ENCODE measurements around the gene ZDHHC19. TPM values are rescaled to one million over a fixed set of nuclear protein-coding genes. Genes with fewer than 3 reads are reported as not detected.

The ZDHHC19 gene
- total RNA-seq, 6 experiments from 2014 or later: 0.18 to 5.8 (median 0.80) TPM

DNA sequence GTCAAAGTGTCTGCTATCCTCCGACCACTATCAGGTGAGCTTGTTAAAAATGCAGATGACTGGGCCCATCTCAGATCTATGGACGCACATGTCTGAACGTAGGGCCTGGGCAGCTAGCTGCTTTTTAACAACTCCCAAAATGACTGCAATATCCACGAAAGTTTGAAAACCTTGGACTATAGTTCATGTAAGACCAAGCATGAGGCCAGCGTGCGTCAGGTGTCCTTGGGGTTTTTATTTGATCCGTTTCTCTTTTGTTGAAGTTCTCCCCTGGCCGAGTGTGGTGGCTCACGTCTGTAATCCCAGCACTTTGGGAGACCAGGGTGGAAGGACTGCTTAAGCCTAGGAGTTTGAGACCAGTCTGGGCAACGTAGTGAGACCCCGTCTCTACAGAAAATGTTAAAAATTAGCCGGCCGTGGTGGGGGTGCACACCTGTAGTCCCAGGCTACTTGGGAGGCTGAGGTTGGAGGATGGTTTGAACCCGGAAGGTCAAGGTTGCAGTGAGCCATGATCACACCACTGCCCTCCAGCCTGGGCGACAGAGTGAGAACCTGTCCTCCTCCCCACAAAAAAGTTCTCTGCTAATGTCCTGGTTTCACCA, 14.7 kb upstream of the ZDHHC19 start:
- Histone ChIP-seq H3K27me3 (no peaks in the 10 kb centered on the region), H3K4me1 (no peaks in the 10 kb centered on the region), H3K4me3 (no peak overlapping the region), H3K36me3 (peaks cover 0 to 47% (median 10%) of the 10 kb centered on the region in 4 donors), H3K9me3 (no peaks in the 10 kb centered on the region), H3K27ac (no peak overlapping the region)
- TF ChIP-seq POLR2A (IDR thresholded peaks at IDR 0.05) (no peak), CTCF (IDR thresholded peaks at IDR 0.05) (no peak)
- ATAC-seq: no peak
- WGBS (ENCODE audit: insufficient coverage, low coverage, low lambda C conversion rate, missing lambda C conversion rate): 82% methylated on average over 11 of the region's 15 CpGs
- intact Hi-C loops (cut with DNase I): no loop called here
- no peak for DNase-seq

DNA sequence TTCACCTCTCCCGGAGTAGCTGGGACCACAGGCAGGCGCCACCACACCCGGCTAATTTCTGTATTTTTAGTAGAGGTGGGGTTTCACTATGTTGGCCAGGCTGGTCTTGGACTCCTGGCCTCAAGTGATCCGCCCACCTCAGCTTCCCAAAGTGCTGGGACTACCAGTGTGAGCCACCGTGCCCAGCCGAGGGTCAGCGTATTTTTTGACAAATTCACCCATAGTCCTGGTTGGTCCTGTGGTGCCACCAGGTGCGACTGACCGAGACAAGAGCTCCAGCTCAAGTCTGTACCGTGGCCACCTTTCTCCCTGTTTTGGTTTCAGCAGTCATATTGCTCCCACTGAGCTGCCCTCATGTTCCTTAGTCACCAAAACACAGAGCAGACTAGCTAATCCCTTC, 13.9 kb upstream of the ZDHHC19 start:
- H3K36me3 ChIP-seq: peaks cover 0 to 40% (median 9%) of the 10 kb centered on the region in 4 donors
- no peaks in the 10 kb centered on the region for H3K4me1 ChIP-seq
- WGBS (ENCODE audit: insufficient coverage, low coverage, low lambda C conversion rate, missing lambda C conversion rate): 95% methylated on average over 4 of the region's 10 CpGs
- ATAC-seq: no peak
- no peak overlapping the region for H3K27ac ChIP-seq
- H3K9me3 ChIP-seq: no peaks in the 10 kb centered on the region
- no peak for DNase-seq
- no peaks in the 10 kb centered on the region for H3K27me3 ChIP-seq
- TF ChIP-seq CTCF (IDR thresholded peaks at IDR 0.05): no peak
- TF ChIP-seq POLR2A (IDR thresholded peaks at IDR 0.05): no peak
- intact Hi-C loops (cut with DNase I): no loop called here
- no peak overlapping the region for H3K4me3 ChIP-seq

DNA sequence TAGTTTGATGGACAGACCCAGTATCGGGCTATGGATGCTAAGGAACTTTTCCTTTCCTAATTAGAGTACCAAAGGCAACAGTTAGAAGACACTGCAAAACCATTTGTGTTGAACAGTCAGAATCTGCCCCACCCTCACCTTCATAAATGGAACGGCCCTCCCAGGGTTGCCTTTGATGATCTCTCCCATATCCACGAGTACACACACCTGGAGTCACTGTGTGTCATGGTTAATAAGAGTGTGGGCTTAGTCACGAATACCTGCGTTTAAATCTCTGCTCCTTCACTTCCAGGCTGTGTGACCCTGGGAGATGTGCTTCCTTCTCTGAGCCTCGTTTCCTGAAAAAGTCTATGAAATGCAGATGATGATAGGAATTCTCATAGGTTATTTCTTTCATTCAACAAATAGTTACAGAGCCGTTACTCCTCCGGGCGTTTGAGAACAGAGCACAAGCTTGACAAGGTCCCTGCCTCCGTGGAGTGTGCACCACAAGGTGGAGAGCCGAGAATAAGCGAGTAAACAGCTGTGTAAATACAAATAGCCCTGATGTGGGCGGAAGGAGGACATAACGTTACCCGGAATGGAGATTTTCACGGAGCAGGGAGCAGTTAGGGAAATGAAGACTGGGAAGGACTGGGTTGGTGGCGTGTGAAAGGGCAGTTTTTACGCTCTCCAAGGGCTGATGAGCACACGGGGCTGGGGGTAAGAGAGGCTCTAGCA, 11.8 kb upstream of the ZDHHC19 start:
- Histone ChIP-seq H3K27me3 (no peaks in the 10 kb centered on the region), H3K4me1 (peaks cover 0 to 19% (median 3%) of the 10 kb centered on the region in 4 donors), H3K4me3 (no peak overlapping the region), H3K27ac (no peak overlapping the region), H3K36me3 (peaks cover 0 to 24% (median 7%) of the 10 kb centered on the region in 4 donors), H3K9me3 (no peaks in the 10 kb centered on the region)
- WGBS (ENCODE audit: insufficient coverage, low coverage, low lambda C conversion rate, missing lambda C conversion rate): 81% methylated on average over 19 of the region's 19 CpGs
- intact Hi-C loops (cut with DNase I): no loop called here
- no peak for ATAC-seq
- TF ChIP-seq CTCF (IDR thresholded peaks at IDR 0.05) (no peak), POLR2A (IDR thresholded peaks at IDR 0.05) (no peak)
- no peak for DNase-seq

- ATAC-seq (no peak), DNase-seq (no peak)
- intact Hi-C loops (cut with DNase I): no loop called here
- Histone ChIP-seq H3K9me3 (no peaks in the 10 kb centered on the region), H3K27me3 (no peaks in the 10 kb centered on the region), H3K4me1 (peaks cover 0 to 29% (median 9%) of the 10 kb centered on the region in 4 donors), H3K27ac (no peak overlapping the region), H3K36me3 (peaks cover 0 to 24% (median 4%) of the 10 kb centered on the region in 4 donors), H3K4me3 (no peak overlapping the region)
- no peak for TF ChIP-seq POLR2A (IDR thresholded peaks at IDR 0.05)
- no peak for TF ChIP-seq CTCF (IDR thresholded peaks at IDR 0.05)
- WGBS (ENCODE audit: insufficient coverage, low coverage, low lambda C conversion rate, missing lambda C conversion rate): 60% methylated on average over 7 of the region's 7 CpGs
Measured at GRCh38 chr3:196220991-196221390, 9.8 kb upstream of the ZDHHC19 start.
